WTC11 (cell line): Measurements from ENCODE around the gene ZNF394.

ENCODE experiments used
- ATF3 ChIP-seq: sonication (generic); formaldehyde crosslinking; conservative IDR thresholded peaks from 2 replicates; pipeline ENCODE4 v1.8.1; 2022; ENCODE audit warnings: mild to moderate bottlenecking, missing genetic modification reagents
- ATF6 ChIP-seq: sonication (generic); formaldehyde crosslinking; IDR thresholded peaks from 2 replicates; pipeline ENCODE4 v1.8.1; 2023; ENCODE audit warnings: mild to moderate bottlenecking, missing genetic modification reagents
- CREB1 ChIP-seq: sonication (generic); formaldehyde crosslinking; IDR thresholded peaks from 2 replicates; pipeline ENCODE4 v1.8.0; 2023; ENCODE audit warnings: mild to moderate bottlenecking, missing genetic modification reagents
- CTCF ChIP-seq: fragments of 200-600 bp; IDR thresholded peaks from 2 replicates; pipeline ENCODE4 v1.8.0; 2022; ENCODE audit warnings: antibody characterized with exemption
- E2F5 ChIP-seq: sonication (generic); formaldehyde crosslinking; IDR thresholded peaks from 2 replicates; pipeline ENCODE4 v1.8.1; 2022; ENCODE audit warnings: mild to moderate bottlenecking, moderate library complexity, missing genetic modification reagents
- HMGXB4 ChIP-seq: sonication (generic); formaldehyde crosslinking; IDR thresholded peaks from 2 replicates; pipeline ENCODE4 v1.8.1; 2023; ENCODE audit warnings: mild to moderate bottlenecking, moderate library complexity, missing genetic modification reagents
- IRF2 ChIP-seq: sonication (generic); formaldehyde crosslinking; IDR thresholded peaks from 2 replicates; pipeline ENCODE4 v1.8.0; 2022; ENCODE audit warnings: low read depth, missing genetic modification reagents, borderline replicate concordance
- KAT7 ChIP-seq: sonication (generic); formaldehyde crosslinking; IDR thresholded peaks from 2 replicates; pipeline ENCODE4 v1.8.1; 2023; ENCODE audit warnings: missing genetic modification reagents, mild to moderate bottlenecking, borderline replicate concordance
- MAX ChIP-seq: sonication (generic); formaldehyde crosslinking; IDR thresholded peaks from 2 replicates; pipeline ENCODE4 v1.8.0; 2022; ENCODE audit warnings: mild to moderate bottlenecking, missing genetic modification reagents
- USF1 ChIP-seq: sonication (generic); formaldehyde crosslinking; IDR thresholded peaks from 2 replicates; pipeline ENCODE4 v1.8.0; 2022; ENCODE audit warnings: mild to moderate bottlenecking, missing genetic modification reagents
- ZBTB43 ChIP-seq: sonication (generic); formaldehyde crosslinking; IDR thresholded peaks from 2 replicates; pipeline ENCODE4 v1.8.1; 2023; ENCODE audit warnings: mild to moderate bottlenecking, missing genetic modification reagents
- ZNF263 ChIP-seq: sonication (generic); formaldehyde crosslinking; IDR thresholded peaks from 2 replicates; pipeline ENCODE4 v1.8.1; 2022; ENCODE audit warnings: low read depth, mild to moderate bottlenecking, moderate library complexity, missing genetic modification reagents
- ZNF281 ChIP-seq: sonication (generic); formaldehyde crosslinking; IDR thresholded peaks from 2 replicates; pipeline ENCODE4 v1.8.0; 2023; ENCODE audit warnings: mild to moderate bottlenecking, missing genetic modification reagents

- TF ChIP-seq CREB1 (CRISPR knock-in tag) (no peak), HMGXB4 (CRISPR knock-in tag) (no peak), MAX (CRISPR knock-in tag) (no peak), CTCF (no peak), KAT7 (CRISPR knock-in tag) (no peak), ATF6 (CRISPR knock-in tag) (no peak), ZNF263 (CRISPR knock-in tag) (no peak), IRF2 (CRISPR knock-in tag) (no peak), USF1 (CRISPR knock-in tag) (no peak), E2F5 (CRISPR knock-in tag) (no peak), ZNF281 (no peak), ATF3 (no peak), ZBTB43 (CRISPR knock-in tag) (no peak)
Measured at GRCh38 chr7:99446096-99446495, 54.0 kb downstream of the ZNF394 start.
